ENCODE data around the gene DCDC2.

Gene DCDC2

DNA sequence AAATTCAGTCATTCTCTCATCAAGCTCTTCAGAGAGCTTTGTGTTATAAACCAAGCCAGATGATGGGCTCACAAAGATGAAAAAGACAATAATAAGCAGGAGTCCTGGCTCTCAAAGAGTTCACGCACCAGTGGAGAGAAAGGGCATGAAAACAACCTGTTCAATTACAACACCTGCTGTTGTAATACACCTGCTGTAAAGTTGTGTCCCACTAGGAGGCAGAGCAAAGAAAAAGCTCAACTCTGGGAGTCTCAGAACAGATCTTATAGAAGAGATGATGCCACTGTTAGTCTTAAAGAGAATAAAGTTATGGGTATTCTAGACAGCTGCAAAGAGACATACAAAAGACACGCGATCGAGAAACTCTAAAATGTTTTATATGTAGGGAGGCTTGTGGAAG is 100.6 kb downstream of the DCDC2 start:
- no peak overlapping the region for H3K4me3 ChIP-seq (replicated peaks; ENCODE audit: low read depth, low read length)
- DNase-seq (ENCODE audit: extremely low read depth, low read depth), result no peak
- TF ChIP-seq, protein P1, sequence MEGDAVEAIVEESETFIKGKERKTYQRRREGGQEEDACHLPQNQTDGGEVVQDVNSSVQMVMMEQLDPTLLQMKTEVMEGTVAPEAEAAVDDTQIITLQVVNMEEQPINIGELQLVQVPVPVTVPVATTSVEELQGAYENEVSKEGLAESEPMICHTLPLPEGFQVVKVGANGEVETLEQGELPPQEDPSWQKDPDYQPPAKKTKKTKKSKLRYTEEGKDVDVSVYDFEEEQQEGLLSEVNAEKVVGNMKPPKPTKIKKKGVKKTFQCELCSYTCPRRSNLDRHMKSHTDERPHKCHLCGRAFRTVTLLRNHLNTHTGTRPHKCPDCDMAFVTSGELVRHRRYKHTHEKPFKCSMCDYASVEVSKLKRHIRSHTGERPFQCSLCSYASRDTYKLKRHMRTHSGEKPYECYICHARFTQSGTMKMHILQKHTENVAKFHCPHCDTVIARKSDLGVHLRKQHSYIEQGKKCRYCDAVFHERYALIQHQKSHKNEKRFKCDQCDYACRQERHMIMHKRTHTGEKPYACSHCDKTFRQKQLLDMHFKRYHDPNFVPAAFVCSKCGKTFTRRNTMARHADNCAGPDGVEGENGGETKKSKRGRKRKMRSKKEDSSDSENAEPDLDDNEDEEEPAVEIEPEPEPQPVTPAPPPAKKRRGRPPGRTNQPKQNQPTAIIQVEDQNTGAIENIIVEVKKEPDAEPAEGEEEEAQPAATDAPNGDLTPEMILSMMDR (IDR thresholded peaks at IDR 0.05; ENCODE audit: low read depth, low read length, missing control alignments), result no peak

DNA sequence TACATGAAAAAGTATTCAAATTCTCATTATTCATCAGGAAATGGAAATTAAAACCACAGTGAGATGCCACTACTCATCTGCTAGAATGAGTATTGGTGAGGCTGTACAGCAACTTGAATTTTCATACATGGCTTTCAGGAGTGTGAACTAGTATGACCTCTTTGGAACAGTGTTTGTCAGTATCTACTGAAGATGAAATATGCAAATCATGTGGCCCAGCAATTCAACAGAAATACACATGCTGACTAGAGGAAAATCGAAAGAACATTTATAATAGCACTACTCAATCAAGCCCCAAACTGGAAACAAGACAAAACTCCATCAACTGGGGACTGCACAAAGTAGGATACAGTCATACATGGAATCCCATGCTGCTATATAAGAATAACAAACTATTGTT is 102.2 kb downstream of the DCDC2 start:
- TF ChIP-seq, protein P1 (IDR thresholded peaks at IDR 0.05; ENCODE audit: low read depth, low read length, missing control alignments), result no peak
- DNase-seq (ENCODE audit: extremely low read depth, low read depth), result no peak
- no peak overlapping the region for H3K4me3 ChIP-seq (replicated peaks; ENCODE audit: low read depth, low read length)

DNA sequence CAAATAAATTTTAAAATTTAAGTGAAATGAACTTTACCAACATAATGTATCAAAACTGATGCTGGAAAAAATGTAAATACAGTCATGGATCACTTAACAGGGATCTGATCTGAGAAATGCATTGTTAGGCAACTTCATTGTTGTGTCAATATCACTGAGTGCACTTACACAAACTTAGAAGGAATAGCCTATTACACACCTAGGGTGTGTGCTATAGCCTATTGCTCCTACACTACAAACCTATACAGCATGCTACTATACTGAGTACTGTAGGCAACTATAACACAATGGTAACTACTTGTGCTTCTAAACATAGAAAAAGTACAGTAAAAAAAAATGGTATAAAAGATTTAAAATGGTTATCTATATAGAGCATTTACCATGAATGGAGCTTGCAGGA is 104.5 kb downstream of the DCDC2 start:
- no peak for DNase-seq (ENCODE audit: extremely low read depth, low read depth)
- TF ChIP-seq, protein P1 (IDR thresholded peaks at IDR 0.05; ENCODE audit: low read depth, low read length, missing control alignments), result no peak
- H3K4me3 ChIP-seq (replicated peaks; ENCODE audit: low read depth, low read length), result no peak overlapping the region

DNA sequence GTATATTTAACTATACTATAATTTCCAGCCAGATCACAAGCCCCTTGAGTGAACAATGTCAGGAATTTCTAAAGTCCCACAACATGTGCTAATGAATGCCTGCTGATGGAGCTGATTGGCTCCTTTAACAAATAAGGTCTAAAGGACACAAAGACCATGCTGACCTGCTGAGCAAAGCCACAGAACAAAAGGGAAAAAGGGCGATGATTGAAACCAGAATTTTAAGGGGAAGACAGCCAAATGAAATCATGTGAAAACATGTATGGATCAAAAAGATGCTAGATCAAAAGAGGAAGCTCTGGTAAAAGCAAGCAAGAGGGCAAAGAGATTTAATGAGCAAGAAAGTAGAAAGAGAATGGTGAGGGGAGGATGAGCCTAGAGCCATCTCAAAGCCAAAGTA is 105.6 kb downstream of the DCDC2 start:
- DNase-seq (ENCODE audit: extremely low read depth, low read depth), result no peak
- H3K4me3 ChIP-seq (replicated peaks; ENCODE audit: low read depth, low read length), result no peak overlapping the region
- TF ChIP-seq, protein P1 (IDR thresholded peaks at IDR 0.05; ENCODE audit: low read depth, low read length, missing control alignments), result no peak

DNA sequence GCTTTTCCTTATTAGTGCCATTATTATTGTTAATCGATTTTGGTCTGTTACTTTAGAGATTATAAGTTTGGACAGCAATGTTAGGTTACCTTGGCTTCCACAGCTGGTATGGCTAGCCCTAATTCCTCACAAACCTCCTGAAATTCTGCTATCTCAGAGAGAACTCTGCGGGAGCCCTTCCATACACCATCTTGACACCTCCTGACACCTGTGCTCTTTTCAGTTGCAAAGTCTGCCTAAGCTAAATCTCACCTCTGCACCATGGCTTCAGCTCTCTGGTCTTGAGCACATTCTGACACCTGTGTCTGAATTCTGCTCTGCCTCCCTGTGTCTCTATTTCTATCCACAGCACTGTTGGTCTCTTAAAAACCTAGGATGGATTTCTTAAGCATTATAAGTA is 106.5 kb downstream of the DCDC2 start:
- TF ChIP-seq, protein P1 (IDR thresholded peaks at IDR 0.05; ENCODE audit: low read depth, low read length, missing control alignments), result no peak
- H3K4me3 ChIP-seq (replicated peaks; ENCODE audit: low read depth, low read length), result no peak overlapping the region
- no peak for DNase-seq (ENCODE audit: extremely low read depth, low read depth)

DNA sequence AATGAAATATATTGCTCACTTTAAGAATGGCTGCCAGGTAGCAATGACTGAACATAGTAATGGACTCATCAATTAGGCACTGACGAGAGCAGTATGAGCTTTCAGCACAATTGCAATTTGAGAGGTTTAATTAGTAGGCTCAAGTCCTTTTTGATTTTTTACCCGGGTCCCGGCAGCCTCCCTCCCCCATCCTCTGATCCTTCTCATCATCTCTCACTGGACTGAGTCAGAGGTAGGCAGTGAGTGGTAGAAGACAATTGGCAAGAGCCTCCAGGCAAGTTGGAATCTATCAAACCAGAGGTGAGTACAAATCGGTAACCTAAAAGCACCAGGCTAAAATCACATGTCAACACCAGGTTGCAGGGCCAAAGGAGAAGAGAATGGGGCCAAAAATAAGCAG is 107.9 kb downstream of the DCDC2 start:
- TF ChIP-seq, protein P1 (IDR thresholded peaks at IDR 0.05; ENCODE audit: low read depth, low read length, missing control alignments), result no peak
- DNase-seq (ENCODE audit: extremely low read depth, low read depth), result no peak
- no peak overlapping the region for H3K4me3 ChIP-seq (replicated peaks; ENCODE audit: low read depth, low read length)

DNA sequence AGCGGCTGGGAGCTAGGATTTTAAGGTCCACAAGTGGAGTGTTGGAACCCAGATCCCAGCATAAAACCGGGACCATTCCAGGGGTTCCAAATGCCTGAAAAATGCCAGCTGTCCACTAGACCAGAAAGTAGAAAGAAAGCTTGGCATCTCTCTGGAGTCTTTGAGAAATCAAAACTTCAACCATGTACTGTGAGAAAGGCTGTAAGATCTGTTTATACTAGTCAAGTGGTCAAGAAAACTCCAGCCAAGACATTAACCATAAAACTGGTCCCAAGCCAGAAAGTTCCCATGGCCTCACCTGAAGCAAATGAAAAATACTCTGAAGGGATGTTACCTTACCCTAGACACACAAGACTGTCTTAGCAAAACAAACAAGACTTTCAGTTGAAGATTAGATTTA is 112.6 kb downstream of the DCDC2 start:
- TF ChIP-seq, protein P1 (IDR thresholded peaks at IDR 0.05; ENCODE audit: low read depth, low read length, missing control alignments), result no peak
- no peak for DNase-seq (ENCODE audit: extremely low read depth, low read depth)
- H3K4me3 ChIP-seq (replicated peaks; ENCODE audit: low read depth, low read length), result no peak overlapping the region
